ENCODE data around the gene LENG1.
A peak's percentile ranks its signal among the peaks of the same experiment; 100 is the strongest.

Gene LENG1

DNA sequence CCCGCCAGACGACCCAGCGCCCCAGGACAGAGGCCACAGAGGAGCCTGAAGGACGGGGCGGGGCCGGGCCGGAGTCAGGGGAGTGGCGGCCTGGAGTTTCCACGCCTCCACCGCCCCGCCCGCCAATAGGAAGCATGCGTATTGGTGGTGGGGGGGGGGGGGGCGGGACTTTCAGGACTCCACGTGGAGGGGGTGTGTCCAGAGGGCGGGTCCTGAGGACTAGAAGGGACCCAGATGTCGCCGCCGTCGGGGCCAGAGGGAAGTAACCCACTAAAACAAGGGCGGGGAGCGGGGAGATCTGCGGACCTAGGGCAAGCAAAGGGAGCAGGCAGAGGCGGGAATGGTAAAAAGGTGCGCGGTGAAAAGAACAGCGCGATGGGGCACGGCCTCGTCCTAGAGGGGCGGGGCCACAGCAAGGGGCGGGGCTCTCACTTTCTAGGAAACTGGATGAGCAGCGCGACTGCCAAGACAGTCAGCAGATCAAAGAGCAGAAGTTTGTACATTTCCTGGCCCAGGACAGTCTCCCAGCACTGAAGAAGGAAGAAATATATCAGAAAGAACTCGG lies 2.8 kb upstream of the LENG1 start:
- peak; percentile 73 for DNase-seq

DNA sequence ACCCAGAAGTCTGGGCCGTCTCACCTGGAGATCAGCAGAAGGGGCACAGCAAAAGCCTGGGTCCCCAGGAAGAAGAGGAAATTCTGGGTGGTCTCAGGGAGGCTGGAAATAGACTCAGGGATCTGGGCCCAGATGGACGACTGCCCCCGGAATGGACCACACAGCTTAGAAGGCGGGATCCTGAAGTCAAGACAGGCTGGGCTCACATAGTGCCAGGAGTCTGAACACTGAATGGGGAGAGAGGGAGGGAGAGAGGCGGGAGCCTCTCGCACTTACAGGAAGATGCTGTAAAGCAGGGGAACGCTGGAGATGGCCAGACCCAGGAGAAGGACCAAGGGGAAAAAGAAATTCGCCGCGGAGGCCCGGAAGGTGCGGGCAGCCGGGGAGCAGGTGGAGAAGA lies 1.3 kb upstream of the LENG1 start:
- no peak for DNase-seq

DNA sequence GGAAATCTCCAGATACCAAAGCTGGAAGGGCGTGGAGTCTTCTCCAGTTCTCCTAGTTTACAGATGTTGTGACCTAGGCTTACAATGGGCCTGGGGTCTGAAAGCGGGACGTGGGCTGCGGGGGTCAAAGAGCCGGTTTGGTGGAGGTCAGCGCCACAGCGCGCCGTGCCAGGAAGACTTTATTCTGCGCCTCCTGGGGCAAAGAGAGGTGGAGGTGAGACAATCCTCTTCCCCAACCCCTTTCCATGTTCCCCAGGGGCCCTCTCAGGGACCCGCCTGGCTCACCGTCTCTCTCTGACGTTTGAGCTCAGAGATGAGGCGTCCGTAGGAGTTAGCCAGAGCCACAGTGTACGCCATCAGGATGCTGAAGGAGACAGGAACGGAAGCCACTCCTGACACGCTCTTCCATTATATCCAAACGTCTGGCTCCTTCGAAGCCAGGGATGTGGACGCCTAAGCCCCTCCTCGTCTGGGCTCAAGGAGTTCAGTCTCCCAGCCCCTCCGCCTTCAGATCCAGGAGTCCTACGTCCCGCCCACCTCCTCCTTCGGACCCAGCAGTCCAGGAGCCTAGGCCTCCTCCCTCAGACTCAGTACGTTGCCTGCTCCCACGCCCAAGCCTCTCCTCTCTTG lies 776 bp upstream of the LENG1 start:
- DNase-seq, result no peak

DNA sequence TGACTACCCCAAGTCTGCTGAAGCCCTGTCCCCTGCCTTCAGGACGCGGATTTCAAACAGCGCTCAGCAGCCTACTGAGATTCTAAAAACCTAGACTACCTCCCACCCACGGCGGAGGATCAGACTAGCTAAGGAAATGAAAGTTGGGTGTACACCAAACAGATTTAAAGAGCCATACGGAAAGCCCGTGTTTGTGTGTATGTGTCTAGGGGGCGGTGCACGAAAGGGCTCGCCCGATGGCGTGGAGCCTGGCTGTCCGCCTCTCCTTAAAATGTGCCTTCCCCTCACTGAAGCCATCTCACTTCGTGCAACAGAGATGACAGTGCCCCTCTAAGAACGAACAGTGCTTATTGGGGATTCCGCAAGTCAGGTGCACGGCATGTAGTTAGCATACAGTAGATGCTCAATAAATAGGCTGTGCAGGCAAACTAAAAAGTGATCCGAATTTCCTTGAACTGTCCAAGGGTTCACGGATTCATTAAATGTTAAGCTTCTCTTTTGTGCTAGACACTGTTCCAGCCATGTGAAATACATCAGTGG lies 639 bp downstream of the LENG1 start:
- no peak for DNase-seq

DNA sequence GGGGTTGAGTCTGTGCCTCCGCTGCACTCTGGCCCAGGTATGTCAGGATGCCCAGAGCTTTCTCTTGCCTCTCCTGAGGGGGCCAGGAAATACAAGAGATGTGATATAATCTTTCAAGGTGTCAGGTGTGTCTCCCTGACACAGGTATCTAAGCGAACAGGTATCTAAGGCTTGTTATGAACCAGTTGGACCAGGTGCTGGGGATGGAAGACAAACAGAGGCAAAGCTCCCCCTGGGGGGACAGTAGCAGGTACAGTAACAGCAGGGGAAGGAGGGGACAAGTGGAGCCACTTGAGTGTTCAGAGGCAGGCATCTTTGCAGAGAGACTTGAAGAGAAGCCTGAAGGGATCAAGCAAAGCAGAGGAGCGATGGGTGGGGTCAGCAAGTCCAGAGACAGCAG lies 2.6 kb downstream of the LENG1 start:
- DNase-seq, result no peak

DNA sequence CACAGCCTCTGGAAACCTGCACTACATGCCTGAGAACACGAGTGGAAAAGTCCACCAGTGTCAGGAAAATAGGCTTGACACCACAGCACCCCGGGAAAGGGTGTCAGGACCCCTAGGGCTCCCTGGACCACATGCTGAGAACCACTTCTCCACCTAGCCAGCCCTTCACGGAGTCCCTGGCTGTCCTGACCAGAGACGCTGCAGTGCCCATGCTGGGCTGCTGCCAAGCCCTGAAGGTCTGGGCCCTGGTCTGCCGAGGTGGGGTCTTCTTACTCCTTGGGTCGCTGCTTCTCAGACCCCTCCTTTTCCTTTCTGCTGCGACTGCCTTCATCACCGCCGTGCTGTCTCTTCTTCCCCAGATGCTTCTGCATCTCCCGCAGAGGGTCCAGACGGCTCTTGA lies 3.0 kb downstream of the LENG1 start:
- DNase-seq, result no peak

DNA sequence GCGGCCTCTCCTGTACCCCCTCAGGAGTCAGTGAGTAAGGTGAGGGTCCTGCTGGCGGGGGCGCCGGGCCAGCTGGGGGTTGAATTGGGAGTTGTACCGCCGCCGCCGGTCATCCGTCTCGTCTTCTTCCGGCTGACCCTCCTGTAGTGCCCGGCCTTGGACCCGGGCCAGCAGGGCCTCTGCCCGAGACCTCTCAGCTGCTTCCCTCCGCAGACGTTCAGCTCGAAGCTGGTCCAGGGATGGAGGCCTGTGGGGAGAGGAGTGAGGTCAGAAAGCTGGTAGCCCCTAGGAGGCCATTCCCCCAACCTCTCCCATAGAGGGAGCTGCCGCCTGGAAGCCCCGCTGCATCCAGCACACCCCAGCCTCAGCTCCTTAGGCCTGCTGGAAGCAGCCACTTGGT lies 3.8 kb downstream of the LENG1 start:
- no peak for DNase-seq

DNA sequence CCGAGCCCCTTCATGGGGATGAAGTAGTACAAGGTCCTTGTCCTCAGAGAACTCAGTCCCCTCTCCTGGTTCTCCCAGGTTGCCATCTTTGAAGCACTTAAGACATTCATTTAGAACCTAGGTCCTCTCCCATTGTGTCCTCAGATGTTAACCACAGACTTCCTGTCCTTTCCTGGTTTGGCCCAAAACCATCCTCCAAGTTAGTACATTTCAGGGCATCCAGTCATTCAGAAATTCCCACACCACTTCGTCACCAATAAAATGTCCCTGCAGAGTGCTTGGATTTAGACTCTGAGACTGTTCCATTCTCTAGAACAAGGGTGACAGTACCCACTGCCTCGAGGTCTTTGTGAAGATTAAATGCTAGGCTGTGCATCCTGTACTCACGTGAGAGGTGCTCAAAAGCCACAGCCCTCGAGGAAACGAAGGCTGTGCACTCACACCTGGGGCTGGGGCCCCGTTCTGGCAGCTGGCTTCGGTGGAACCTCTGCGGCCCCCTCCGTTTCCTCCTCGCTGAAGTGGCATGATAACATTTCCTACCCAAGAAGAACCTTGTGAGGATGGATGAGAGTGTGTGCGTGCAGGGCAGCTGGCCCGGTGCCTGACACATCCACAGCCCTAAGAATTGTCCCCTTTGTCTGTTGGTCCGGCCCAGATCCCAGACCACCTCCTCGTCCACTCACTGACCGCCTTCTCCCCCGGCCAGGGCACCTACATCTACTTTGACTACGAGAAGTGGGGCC lies 4.7 kb downstream of the LENG1 start:
- no peak for DNase-seq

DNA sequence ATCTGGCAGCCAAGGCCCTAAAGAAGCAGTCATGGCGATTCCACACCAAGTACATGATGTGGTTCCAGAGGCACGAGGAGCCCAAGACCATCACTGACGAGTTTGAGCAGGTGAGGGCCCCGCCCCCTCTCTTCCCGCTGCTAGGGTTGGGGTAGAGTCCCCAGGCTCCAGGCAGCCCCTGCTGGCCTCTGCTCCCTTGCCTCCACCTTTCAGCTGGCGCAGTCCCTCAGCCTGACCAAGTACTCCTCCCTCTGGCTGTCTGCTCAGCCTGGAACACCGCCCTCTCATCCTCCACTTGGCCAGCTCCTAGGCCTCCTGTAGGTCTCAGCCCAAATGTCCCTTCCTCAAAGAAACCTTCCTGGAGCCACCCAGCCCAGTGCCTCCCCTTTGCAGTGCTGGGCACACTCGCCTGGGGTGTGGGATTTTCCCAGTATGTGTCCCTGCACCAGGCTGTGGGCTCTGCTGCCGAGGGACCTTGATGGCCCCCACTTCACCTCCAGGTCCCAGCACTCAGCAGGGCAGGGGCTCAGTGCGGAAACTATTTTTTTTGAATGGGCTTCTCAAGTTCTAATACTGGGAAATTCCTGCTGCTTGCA lies 5.7 kb downstream of the LENG1 start:
- DNase-seq, result no peak

DNA sequence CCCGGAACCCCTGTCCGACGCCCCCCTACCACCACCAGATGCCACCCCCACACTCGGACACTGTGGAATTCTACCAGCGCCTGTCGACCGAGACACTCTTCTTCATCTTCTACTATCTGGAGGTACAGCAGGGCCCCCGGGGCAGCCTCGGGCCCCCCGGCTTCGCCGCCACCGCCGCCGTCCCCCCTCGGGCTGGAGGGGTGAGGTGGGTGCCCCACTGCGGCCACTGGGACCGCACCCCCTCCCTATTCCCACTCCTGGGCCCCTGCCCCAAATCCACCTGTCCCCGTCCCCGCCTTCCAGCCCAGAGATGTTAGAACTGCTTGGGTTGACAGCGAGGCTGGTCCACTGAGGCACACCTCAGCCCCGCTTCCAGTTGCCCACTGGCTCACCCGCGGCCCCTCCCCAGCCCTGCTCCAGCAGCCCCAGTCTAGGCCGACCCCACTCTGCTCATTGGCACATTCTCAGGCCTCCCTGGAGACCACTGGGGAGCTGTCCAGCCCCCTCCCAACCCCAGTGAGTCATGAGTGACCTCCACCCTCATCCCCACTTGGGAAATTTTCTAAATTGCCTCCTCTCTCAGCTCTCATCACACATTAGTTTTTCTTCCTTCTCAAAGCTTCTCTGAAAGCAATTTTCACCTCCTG lies 6.5 kb downstream of the LENG1 start:
- no peak for DNase-seq

DNA sequence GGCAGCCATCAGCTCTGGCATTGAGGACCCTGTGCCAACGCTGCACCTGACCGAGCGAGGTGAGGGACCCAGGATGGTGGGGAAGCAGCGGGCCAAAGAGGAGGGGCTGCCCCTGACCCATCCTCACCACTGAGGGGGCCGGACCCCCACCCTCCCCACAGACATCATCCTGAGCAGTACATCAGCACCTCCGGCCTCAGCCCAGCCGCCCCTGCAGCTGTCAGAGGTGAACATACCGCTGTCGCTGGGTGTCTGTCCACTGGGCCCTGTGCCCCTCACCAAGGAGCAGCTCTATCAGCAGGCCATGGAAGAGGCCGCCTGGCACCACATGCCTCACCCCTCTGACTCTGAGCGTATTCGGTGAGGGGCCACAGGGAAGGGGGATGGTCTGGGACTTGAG lies 7.3 kb downstream of the LENG1 start:
- DNase-seq, result no peak

DNA sequence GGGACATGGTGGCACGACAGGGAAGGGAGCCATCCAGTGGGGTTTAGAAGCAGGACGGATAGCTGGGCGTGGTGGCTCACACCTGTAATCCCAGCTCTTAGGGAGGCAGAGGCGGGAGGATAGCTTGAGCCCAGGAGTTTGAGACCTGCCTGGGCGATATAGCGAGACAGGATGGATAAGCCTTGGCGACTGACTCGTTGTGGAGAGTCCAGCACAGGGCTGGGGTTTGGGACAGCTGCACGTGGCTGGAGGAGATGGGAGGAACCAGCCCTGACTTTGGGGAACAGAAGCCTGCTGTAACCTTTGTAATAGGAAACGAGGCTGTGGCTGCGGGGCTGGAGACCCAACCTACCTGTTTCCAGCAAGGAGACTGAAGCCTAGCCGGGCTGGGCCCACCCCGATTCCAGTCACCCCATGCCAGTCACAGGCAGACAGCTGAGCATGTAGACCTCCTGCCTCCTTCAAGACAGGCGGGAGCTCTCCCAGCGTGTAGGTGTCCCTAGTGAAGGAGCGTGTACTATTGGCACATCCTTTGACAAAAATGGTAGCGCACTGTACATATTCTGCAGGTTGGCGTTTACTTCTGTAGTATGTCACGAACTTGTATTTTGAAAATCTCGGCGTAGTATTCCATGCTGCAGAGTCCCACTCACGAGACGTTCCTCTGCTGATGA lies 8.0 kb downstream of the LENG1 start:
- DNase-seq, result no peak

DNA sequence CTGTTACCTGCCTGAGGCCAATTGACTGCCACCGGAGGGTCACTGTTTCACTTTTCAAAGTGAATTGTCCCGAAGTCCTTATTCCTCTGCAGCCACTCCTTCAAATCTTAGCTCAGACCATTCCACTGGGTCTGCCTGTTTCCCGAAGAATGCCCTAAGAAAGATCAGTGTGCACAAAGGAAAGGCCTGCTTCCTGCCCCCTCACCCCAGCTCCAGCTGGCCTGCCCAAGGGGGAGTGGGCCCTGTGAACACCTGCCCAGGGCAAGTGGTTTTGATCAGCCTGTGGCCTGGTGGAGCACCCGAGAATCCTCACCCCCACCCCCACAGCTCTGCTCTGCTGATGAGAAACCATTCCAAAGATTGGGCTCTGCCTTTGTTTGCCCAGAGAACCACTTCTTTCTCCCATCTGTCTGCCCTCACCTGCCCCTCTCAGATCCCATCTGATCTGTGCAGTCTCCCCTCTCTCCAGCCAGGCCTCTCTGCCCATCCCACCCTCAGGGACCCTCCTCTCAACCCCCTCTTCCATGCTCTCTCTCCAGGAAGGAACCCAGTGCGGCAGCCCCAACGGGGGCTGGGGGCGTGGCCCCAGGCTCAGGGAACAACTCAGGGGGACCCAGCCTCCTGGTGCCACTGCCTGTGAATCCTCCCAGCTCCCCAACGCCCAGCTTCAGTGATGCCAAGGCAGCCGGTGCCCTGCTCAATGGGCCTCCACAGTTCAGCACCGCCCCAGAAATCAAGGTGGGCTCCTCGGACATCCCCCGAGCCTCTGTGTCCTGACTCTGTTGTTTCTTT lies 10.3 kb downstream of the LENG1 start:
- DNase-seq, result no peak

DNA sequence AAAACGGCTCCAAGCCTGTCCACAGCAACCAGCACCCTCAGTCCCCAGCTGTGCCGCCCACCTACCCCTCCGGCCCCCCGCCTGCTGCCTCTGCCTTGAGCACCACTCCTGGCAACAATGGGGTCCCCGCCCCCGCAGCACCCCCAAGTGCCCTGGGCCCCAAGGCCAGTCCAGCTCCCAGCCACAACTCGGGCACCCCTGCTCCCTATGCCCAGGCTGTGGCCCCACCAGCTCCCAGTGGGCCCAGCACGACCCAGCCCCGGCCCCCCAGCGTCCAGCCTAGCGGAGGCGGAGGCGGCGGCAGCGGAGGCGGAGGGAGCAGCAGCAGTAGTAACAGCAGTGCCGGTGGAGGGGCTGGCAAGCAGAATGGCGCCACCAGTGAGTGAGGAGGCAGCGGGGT lies 11.4 kb downstream of the LENG1 start:
- no peak for DNase-seq

DNA sequence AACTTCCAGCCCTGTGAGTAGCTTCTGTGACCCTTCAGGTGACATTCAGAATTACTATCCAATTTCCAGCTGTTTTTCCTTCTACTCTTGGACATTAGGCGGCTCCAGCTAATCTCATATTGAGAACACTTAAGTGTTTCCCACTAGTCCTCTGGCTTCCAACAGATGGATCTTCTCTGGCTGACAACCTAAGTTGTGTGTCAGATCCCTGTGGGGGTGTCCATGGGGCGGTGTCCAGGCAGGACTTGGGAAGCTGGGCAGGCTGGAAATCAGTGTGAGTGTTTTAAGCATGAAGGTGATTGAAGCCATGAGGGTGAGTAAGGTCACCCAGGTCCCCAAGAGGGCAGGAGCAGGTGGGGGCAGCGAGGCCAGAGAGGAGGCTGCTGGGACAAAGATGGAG lies 11.8 kb downstream of the LENG1 start:
- no peak for DNase-seq

DNA sequence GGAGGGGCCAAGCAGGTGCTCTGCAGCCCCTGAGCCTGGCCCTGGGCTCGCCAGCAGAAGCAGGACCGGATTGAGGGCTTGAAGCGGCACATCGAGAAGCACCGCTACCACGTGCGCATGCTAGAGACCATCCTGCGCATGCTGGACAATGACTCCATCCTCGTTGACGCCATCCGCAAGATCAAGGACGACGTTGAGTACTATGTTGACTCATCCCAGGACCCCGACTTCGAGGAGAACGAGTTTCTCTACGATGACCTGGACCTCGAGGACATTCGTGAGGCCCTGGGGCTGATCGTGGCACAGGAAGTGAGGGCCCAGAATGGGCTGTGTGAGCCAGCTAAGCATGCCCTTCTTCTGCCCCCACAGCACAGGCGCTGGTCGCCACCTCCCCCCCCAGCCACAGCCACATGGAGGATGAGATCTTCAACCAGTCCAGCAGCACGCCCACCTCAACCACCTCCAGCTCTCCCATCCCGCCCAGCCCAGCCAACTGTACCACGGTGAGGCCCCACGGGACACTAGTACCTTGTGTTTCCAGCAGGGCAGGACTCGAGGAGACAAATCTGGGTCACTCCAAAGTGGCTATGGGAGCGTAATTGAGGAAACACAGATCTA lies 13.9 kb downstream of the LENG1 start:
- DNase-seq, result no peak

DNA sequence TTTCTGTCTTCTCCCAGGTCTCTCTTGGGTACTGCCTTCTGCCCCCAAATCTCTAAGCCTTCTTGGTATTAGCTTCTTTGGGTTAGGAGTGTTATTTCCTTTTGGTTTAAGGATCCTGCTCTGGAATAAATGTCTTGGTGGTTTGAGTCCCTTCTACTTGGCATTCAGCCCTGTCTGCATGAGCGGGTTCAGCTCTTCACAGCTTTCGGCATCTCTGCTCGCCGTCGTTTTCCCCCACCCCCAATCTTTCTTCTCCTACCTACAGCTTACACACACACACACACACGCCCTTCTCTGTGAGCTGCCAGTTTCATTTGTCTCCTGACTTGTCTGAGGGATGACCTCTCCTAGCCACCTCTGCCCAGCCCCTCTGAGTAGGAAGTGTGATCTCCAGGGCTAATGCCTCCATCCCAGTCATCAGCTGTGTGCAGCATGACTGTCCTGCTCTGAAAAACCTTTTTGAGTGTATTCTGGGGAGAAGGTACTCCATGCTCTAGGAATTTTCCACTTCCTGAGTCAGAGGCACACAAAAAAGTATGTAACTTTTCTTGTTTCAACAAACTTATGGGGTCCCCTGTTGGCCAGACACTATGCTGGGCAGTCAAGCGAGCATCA lies 17.2 kb downstream of the LENG1 start:
- no peak for DNase-seq

DNA sequence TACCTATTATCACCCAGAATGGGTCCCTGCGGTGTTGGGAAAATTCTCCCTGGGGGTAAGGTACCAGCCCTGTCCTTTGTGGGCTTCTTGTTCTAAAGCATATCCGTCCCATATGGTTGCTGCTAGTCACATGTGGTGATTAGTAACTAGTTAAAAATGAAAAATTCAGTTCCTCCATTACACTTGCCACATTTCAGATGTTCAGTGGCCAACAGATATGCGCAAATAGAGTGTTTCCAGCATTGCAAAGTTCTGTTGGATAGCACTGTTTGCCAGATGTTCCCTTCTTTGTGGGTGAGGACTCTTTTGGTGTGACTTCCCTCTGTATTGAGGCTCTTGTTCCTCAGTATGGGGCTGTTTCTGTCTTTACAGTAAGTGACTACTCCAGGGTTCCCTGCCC lies 18.2 kb downstream of the LENG1 start:
- no peak for DNase-seq

DNA sequence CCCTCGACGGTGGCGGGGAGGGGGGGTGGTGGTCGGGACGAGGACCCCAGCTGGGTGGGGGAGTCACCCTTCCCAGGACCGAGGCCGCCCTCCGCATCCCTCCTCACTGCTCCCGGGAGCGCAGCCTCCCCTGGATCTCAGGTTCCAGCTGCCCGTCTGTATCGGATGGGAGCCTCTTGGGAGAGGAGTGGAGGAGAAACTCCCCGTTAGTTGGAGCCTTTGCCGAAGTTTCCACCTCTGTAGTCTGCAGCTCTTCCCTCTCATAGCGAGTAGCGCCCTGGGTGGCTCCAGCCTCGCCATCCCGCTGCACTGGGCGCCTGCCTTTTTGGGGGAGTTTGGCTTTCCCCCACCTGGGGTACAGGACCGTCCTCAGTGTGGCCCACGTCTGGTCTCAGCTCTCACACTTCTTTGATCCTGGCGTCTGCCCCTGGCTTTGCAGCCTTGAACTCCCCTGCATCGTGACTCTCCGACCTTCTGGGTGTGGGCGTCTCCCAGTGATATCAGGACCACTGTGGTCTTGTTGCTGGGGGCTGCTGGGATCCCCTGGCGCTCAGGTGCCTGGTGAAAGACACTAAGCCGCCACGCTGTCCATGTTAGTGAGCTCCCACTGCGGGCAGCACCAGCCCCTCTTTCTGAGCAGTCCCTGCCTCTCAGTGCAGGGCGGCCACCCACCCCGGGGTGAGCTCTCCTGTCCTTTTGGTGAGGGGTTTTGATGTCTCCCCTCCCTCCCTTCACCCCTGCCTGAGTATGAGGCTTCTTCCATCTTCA lies 20.8 kb downstream of the LENG1 start:
- no peak for DNase-seq
